PC-9 (cell line): ENCODE measurements around the gene KDM1B. TPM values are rescaled to one million over a fixed set of nuclear protein-coding genes. Genes with fewer than 3 reads are reported as not detected.
"Not testable (repeated sequence)": the region's sequence is repeated elsewhere in the genome, so short reads cannot be mapped to it uniquely, and the experiment has no call there.

Source experiments
- BruUV-seq: library from RNA; stranded (reverse); fragments of 400-500 nt; replicated peaks from 2 replicates; lab custom pipeline; 2021; lab: Mats Ljungman, UMichigan
- CTCF ChIA-PET: fragments of 300-600 bp; sonication (Branson Sonifier 250); formaldehyde crosslinking; loops from one replicate; lab custom pipeline; 2022; ENCODE audit warnings: antibody characterized with exemption; lab: Charles Lee
- POLR2A ChIA-PET: fragments of 300-600 bp; sonication (Branson Sonifier 250); formaldehyde crosslinking; loops from one replicate; lab custom pipeline; 2022; ENCODE audit warnings: antibody characterized with exemption; ENCODE audit not compliant: unreplicated experiment; lab: Charles Lee
- DNase-seq, 2 experiments: peaks; one replicate each; pipeline versions ENCODE4 v3.0.0 to v3.0.0-alpha.2; 2015 to 2022; ENCODE audit warnings: mixed read lengths in 1 of 2
- H2AFZ ChIP-seq: fragments of 200-600 bp; sonication (generic); 2 replicates; pipeline ENCODE4 v1.8.1; 2017; ENCODE audit warnings: antibody characterized with exemption
- H3F3A ChIP-seq: fragments of 200-600 bp; sonication (generic); 2 replicates; pipeline ENCODE4 v1.8.1; 2017; ENCODE audit warnings: antibody characterized with exemption, mild to moderate bottlenecking, low read depth; ENCODE audit not compliant: insufficient read depth
- H3K27ac ChIP-seq: fragments of 200-600 bp; sonication (generic); 2 replicates; pipeline ENCODE4 v1.6.1; 2016; ENCODE audit warnings: mixed run types
- H3K27me3 ChIP-seq: fragments of 200-600 bp; sonication (generic); 2 replicates; pipeline ENCODE4 v1.6.1; 2016; ENCODE audit warnings: low read depth, mixed run types; ENCODE audit not compliant: insufficient read depth
- H3K36me3 ChIP-seq: fragments of 200-600 bp; sonication (generic); 2 replicates; pipeline ENCODE4 v1.6.1; 2016; ENCODE audit warnings: low read depth, mixed run types
- H3K4me1 ChIP-seq: fragments of 200-600 bp; sonication (generic); replicated peaks from 2 replicates; pipeline ENCODE4 v1.6.1; 2016; ENCODE audit warnings: mixed run types; ENCODE audit not compliant: insufficient read depth
- H3K4me2 ChIP-seq: fragments of 200-600 bp; sonication (generic); 2 replicates; pipeline ENCODE4 v1.6.1; 2017; ENCODE audit warnings: mixed run types
- H3K4me3 ChIP-seq: fragments of 200-600 bp; sonication (generic); 2 replicates; pipeline ENCODE4 v1.6.1; 2016; ENCODE audit warnings: mixed run types
- H3K79me2 ChIP-seq: fragments of 200-600 bp; sonication (generic); 2 replicates; pipeline ENCODE4 v1.6.1; 2017; ENCODE audit warnings: low read depth, mixed run types
- H3K9me2 ChIP-seq: fragments of 200-600 bp; sonication (generic); 2 replicates; pipeline ENCODE4 v1.8.1; 2017; ENCODE audit warnings: mild to moderate bottlenecking; ENCODE audit not compliant: insufficient read depth
- H3K9me3 ChIP-seq: fragments of 200-600 bp; sonication (generic); 2 replicates; pipeline ENCODE4 v1.8.1; 2016; ENCODE audit warnings: low read depth; ENCODE audit not compliant: insufficient read depth
- H4K20me1 ChIP-seq: fragments of 200-600 bp; sonication (generic); 2 replicates; pipeline ENCODE4 v1.8.1; 2017; ENCODE audit not compliant: insufficient read depth
- EZH2 ChIP-seq: fragments of 200-600 bp; sonication (generic); IDR thresholded peaks from 2 replicates; pipeline ENCODE4 v1.8.0; 2017; ENCODE audit warnings: antibody characterized with exemption, low read depth
- intact Hi-C: fragments of 100-400 bp; cut with micrococcal nuclease; formaldehyde crosslinking; loops from one replicate; pipeline ENCODE4 v1.10.0; 2022; ENCODE audit not compliant: unreplicated experiment
- total RNA-seq: library from RNA; stranded (reverse); gene quantifications from 2 replicates; pipeline ENCODE4 v1.2.3, GENCODE V29; 2021
- TF ChIP-seq, protein P1 (sequence below): fragments of 200-600 bp; sonication (generic); conservative IDR thresholded peaks from 2 replicates; pipeline ENCODE4 v1.6.1; 2017; ENCODE audit warnings: mixed run types, antibody characterized with exemption, mild to moderate bottlenecking, moderate library complexity

KDM1B gene
- total RNA-seq, 1 experiment from 2014 or later = 21.5 TPM

DNA sequence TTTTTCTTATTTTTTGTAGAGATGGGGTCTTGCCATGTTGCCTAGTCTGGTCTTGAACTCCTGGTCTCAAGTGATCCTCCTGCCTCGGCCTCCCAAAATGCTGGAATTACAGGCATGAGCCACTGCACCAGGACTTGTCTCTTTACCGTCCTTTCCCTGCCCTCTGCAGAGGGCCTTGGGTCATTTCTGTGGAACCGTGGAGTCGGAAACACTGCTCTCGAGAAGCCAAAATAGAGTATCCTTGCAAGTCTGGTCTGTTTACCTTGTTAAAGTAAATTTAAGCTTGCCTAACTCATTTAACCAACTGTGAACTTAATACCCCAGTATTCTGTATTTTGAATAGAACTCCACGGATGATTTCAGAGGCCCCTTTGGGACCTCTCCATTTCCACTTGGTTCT is 51.4 kb downstream of the KDM1B start:
- BruUV-seq = no TSS peak
- ChIA-PET POLR2A (interaction anchor here (0.6 kb wide), 1 partner anchor 91 kb away, joined by 3 read pairs; no protein-coding TSS in a partner anchor), CTCF (no interaction called here)
- Histone ChIP-seq H3K27me3 (no peaks in the 10 kb centered on the region), H3K9me3 (no peaks in the 10 kb centered on the region), H3K36me3 (0 out of 2 replicates have a peak, but pooled peaks cover 4% of the 10 kb centered on the region), H3K4me3 (no peak overlapping the region), H3K4me2 (no peak overlapping the region), H4K20me1 (no peaks in the 10 kb centered on the region), H3K27ac (no peak overlapping the region), H3F3A (no peaks in the 10 kb centered on the region), H2AFZ (no peak overlapping the region), H3K9me2 (no peaks in the 10 kb centered on the region), H3K4me1 (no peaks in the 10 kb centered on the region), H3K79me2 (no peaks in the 10 kb centered on the region)
- intact Hi-C loops = no loop called here
- no peak for DNase-seq
- TF ChIP-seq, protein P1, sequence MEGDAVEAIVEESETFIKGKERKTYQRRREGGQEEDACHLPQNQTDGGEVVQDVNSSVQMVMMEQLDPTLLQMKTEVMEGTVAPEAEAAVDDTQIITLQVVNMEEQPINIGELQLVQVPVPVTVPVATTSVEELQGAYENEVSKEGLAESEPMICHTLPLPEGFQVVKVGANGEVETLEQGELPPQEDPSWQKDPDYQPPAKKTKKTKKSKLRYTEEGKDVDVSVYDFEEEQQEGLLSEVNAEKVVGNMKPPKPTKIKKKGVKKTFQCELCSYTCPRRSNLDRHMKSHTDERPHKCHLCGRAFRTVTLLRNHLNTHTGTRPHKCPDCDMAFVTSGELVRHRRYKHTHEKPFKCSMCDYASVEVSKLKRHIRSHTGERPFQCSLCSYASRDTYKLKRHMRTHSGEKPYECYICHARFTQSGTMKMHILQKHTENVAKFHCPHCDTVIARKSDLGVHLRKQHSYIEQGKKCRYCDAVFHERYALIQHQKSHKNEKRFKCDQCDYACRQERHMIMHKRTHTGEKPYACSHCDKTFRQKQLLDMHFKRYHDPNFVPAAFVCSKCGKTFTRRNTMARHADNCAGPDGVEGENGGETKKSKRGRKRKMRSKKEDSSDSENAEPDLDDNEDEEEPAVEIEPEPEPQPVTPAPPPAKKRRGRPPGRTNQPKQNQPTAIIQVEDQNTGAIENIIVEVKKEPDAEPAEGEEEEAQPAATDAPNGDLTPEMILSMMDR = no peak
- TF ChIP-seq EZH2 = no peak

- Histone ChIP-seq H3K9me2 (no peaks in the 10 kb centered on the region), H3K27me3 (no peaks in the 10 kb centered on the region), H3K4me3 (no peak overlapping the region), H4K20me1 (no peaks in the 10 kb centered on the region), H3K79me2 (no peaks in the 10 kb centered on the region), H2AFZ (no peak overlapping the region), H3K36me3 (0 out of 2 replicates have a peak, but pooled peaks cover 4% of the 10 kb centered on the region), H3F3A (no peaks in the 10 kb centered on the region), H3K4me1 (no peaks in the 10 kb centered on the region), H3K9me3 (no peaks in the 10 kb centered on the region), H3K27ac (no peak overlapping the region), H3K4me2 (no peak overlapping the region)
- intact Hi-C loops = no loop called here
- TF ChIP-seq EZH2 = no peak
- TF ChIP-seq, protein P1 = no peak
- BruUV-seq = no TSS peak
- DNase-seq = no peak
- POLR2A ChIA-PET = interaction anchor here (0.6 kb wide), 1 partner anchor 90 kb away, joined by 3 read pairs; no protein-coding TSS in a partner anchor
- CTCF ChIA-PET = no interaction called here
Measured at GRCh38 chr6:18207438-18207837, 52.2 kb downstream of the KDM1B start.

GRCh38 chr6:18207949-18208348 is 52.7 kb downstream of the KDM1B start:
- intact Hi-C loops = no loop called here
- ChIA-PET POLR2A (no interaction called here), CTCF (no interaction called here)
- BruUV-seq = no TSS peak
- H3K4me3 ChIP-seq = no peak overlapping the region
- no peak overlapping the region for H3K27ac ChIP-seq
- no peaks in the 10 kb centered on the region for H3F3A ChIP-seq
- H2AFZ ChIP-seq = no peak overlapping the region
- H3K79me2 ChIP-seq = no peaks in the 10 kb centered on the region
- 0 out of 2 replicates have a peak, but pooled peaks cover 4% of the 10 kb centered on the region for H3K36me3 ChIP-seq
- H3K9me2 ChIP-seq = no peaks in the 10 kb centered on the region
- H4K20me1 ChIP-seq = no peaks in the 10 kb centered on the region
- no peak for TF ChIP-seq EZH2
- TF ChIP-seq, protein P1 = no peak
- DNase-seq = no peak
- no peaks in the 10 kb centered on the region for H3K27me3 ChIP-seq
- no peaks in the 10 kb centered on the region for H3K4me1 ChIP-seq
- H3K9me3 ChIP-seq = no peaks in the 10 kb centered on the region
- H3K4me2 ChIP-seq = no peak overlapping the region

DNA sequence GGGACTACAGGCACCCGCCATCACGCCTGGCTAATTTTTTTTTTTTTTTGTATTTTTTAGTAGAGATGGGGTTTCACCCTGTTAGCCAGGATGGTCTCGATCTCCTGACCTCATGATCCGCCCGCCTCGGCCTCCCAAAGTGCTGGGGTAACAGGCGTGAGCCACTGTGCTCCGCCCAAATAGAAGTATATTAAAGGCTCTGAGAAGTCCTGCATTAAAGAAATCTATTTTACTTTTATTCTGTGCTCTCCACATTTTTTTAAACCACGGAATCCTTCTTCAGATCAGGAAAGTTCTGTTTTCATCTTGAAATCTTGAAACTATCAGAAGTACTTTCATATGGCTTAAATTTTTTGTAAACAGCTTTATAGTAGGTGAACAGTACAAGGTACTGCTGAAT is 53.6 kb downstream of the KDM1B start:
- H3K9me2 ChIP-seq, H3K4me1 ChIP-seq, H2AFZ ChIP-seq, H3K9me3 ChIP-seq, H3K79me2 ChIP-seq, H3K36me3 ChIP-seq, BruUV-seq, H3K27ac ChIP-seq, POLR2A ChIA-PET, H3K27me3 ChIP-seq, DNase-seq, H3F3A ChIP-seq, H3K4me2 ChIP-seq, intact Hi-C loops, H4K20me1 ChIP-seq, H3K4me3 ChIP-seq: not testable (repeated sequence)
- CTCF ChIA-PET = interaction anchor here (0.7 kb wide), 1 partner anchor 241 kb away, joined by 3 read pairs; no protein-coding TSS in a partner anchor
